Mesenchymal stem cell (in vitro differentiated cells and primary cell): ENCODE measurements around the gene MAP3K10.

Experiments
- DNase-seq: peaks from one replicate; pipeline ENCODE4 v3.0.0-alpha.2; 2013
- H2AFZ ChIP-seq: one replicate; pipeline ENCODE4 v1.6.1; 2013; ENCODE audit warnings: low read depth, mild to moderate bottlenecking, control low read depth, inconsistent platforms, low read length, moderate library complexity
- H2AK5ac ChIP-seq: 2 replicates; pipeline ENCODE4 v1.6.1; 2013; ENCODE audit warnings: low read length, moderate library complexity, mild to moderate bottlenecking, inconsistent platforms; ENCODE audit not compliant: severe bottlenecking
- H2BK120ac ChIP-seq: one replicate; pipeline ENCODE4 v1.6.1; 2013; ENCODE audit warnings: low read depth, mild to moderate bottlenecking, inconsistent platforms, low read length, moderate library complexity
- H2BK12ac ChIP-seq, 2 experiments: one replicate each; pipeline ENCODE4 v1.6.1; 2013; ENCODE audit warnings: inconsistent platforms in 2 of 2, low read length in 2 of 2, mild to moderate bottlenecking in 2 of 2, moderate library complexity in 2 of 2, control low read depth in 1 of 2
- H2BK15ac ChIP-seq: one replicate; pipeline ENCODE4 v1.6.1; 2013; ENCODE audit warnings: mild to moderate bottlenecking, low read depth, inconsistent platforms; ENCODE audit not compliant: poor library complexity, severe bottlenecking
- H2BK5ac ChIP-seq: 2 replicates; pipeline ENCODE4 v1.6.1; 2013; ENCODE audit warnings: low read depth, mild to moderate bottlenecking, low read length, control low read depth, inconsistent platforms; ENCODE audit not compliant: poor library complexity, severe bottlenecking
- H3K14ac ChIP-seq, 2 experiments: one replicate each; pipeline ENCODE4 v1.6.1; 2013; ENCODE audit warnings: inconsistent platforms in 2 of 2, low read length in 2 of 2, control low read depth in 1 of 2, mild to moderate bottlenecking in 1 of 2, moderate library complexity in 1 of 2
- H3K18ac ChIP-seq, 2 experiments: one replicate each; pipeline ENCODE4 v1.6.1; 2013; ENCODE audit warnings: inconsistent platforms in 2 of 2, low read length in 2 of 2, control low read depth in 1 of 2, low read depth in 1 of 2, mild to moderate bottlenecking in 1 of 2
- H3K23ac ChIP-seq, 2 experiments: one replicate each; pipeline ENCODE4 v1.6.1; 2013; ENCODE audit warnings: inconsistent platforms in 2 of 2, low read length in 2 of 2, mild to moderate bottlenecking in 2 of 2, moderate library complexity in 2 of 2, control low read depth in 1 of 2
- H3K27ac ChIP-seq: 2 replicates; pipeline ENCODE4 v1.5.1; 2013; ENCODE audit warnings: mild to moderate bottlenecking, moderate library complexity, low read length, control low read depth, inconsistent platforms; ENCODE audit not compliant: poor library complexity, severe bottlenecking
- H3K27me3 ChIP-seq, 2 experiments: 2 replicates each; pipeline versions ENCODE4 v1.6.1 to v1.7.0; 2013; ENCODE audit warnings: low read length in 2 of 2, mild to moderate bottlenecking in 2 of 2, moderate library complexity in 2 of 2, control low read depth in 1 of 2, inconsistent platforms in 1 of 2; ENCODE audit not compliant: control insufficient read depth in 1 of 2, insufficient read depth in 1 of 2
- H3K36me3 ChIP-seq, 2 experiments: 2 replicates each; pipeline versions ENCODE4 v1.6.1 to v1.7.0; 2013; ENCODE audit warnings: low read length in 2 of 2, control low read depth in 1 of 2, inconsistent platforms in 1 of 2, low read depth in 1 of 2, mild to moderate bottlenecking in 1 of 2; ENCODE audit not compliant: insufficient read depth in 2 of 2, control insufficient read depth in 1 of 2
- H3K4ac ChIP-seq, 2 experiments: one replicate each; pipeline ENCODE4 v1.6.1; 2013; ENCODE audit warnings: inconsistent platforms in 2 of 2, low read length in 2 of 2, mild to moderate bottlenecking in 2 of 2, moderate library complexity in 2 of 2, control low read depth in 1 of 2, low read depth in 1 of 2
- H3K4me1 ChIP-seq: 2 replicates; pipeline ENCODE4 v1.6.1; 2013; ENCODE audit warnings: low read depth, low read length, control low read depth; ENCODE audit not compliant: control insufficient read depth, insufficient read depth
- H3K4me2 ChIP-seq: 2 replicates; pipeline ENCODE4 v1.6.1; 2013; ENCODE audit warnings: low read length, mild to moderate bottlenecking, inconsistent platforms; ENCODE audit not compliant: poor library complexity, severe bottlenecking
- H3K4me3 ChIP-seq, 2 experiments: 2 replicates each; pipeline versions ENCODE4 v1.5.1 to v1.7.0; 2013; ENCODE audit warnings: low read length in 2 of 2, mild to moderate bottlenecking in 2 of 2, control low read depth in 1 of 2, low read depth in 1 of 2; ENCODE audit not compliant: insufficient read depth in 1 of 2
- H3K79me1 ChIP-seq: replicated peaks from 2 replicates; pipeline ENCODE4 v1.6.1; 2013; ENCODE audit warnings: mild to moderate bottlenecking, control low read depth, low read length, inconsistent platforms; ENCODE audit not compliant: poor library complexity, severe bottlenecking
- H3K9ac ChIP-seq: 2 replicates; pipeline ENCODE4 v1.7.0; 2013; ENCODE audit warnings: mild to moderate bottlenecking, low read length, moderate library complexity
- H3K9me3 ChIP-seq: 2 replicates; pipeline ENCODE4 v1.7.0; 2013; ENCODE audit warnings: mild to moderate bottlenecking, low read length; ENCODE audit not compliant: control insufficient read depth
- H4K8ac ChIP-seq: one replicate; pipeline ENCODE4 v1.6.1; 2013; ENCODE audit warnings: inconsistent platforms, mild to moderate bottlenecking, low read length, moderate library complexity
- H4K91ac ChIP-seq: one replicate; pipeline ENCODE4 v1.6.1; 2013; ENCODE audit warnings: mild to moderate bottlenecking, low read length, inconsistent platforms
- WGBS: methylation state at CpG from one replicate; pipeline ENCODE4 v1.1.7; 2013; ENCODE audit warnings: mixed read lengths; 5-methylcytosine and 5-hydroxymethylcytosine counted together

MAP3K10 gene

GRCh38 chr19:40229926-40230417, 38.7 kb downstream of the MAP3K10 start:
- Histone ChIP-seq H2BK15ac (peak overlapping the region; percentile 26), H2BK12ac (no peak overlapping the region), H4K8ac (no peak overlapping the region), H2AK5ac (no peak overlapping the region), H2AFZ (no peak overlapping the region), H3K27me3 (no peaks in the 10 kb centered on the region), H3K79me1 (peaks cover 6% of the 10 kb centered on the region), H3K14ac (no peak overlapping the region), H4K91ac (no peak overlapping the region), H3K36me3 (peaks cover 14 to 26% of the 10 kb centered on the region in 2 experiments), H3K27ac (no peak overlapping the region), H3K4me1 (peaks cover 27% of the 10 kb centered on the region), H3K23ac (no peak overlapping the region), H2BK5ac (no peak overlapping the region), H3K18ac (no peak overlapping the region), H3K4me2 (no peak overlapping the region), H3K4me3 (no peak overlapping the region), H3K4ac (no peak overlapping the region), H2BK120ac (no peak overlapping the region), H3K9me3 (no peaks in the 10 kb centered on the region), H3K9ac (peak overlapping the region; percentile 37)
- no peak for DNase-seq
- 93% methylated on average over 4 of the region's 4 CpGs for WGBS

- Histone ChIP-seq H3K79me1 (peaks cover 6% of the 10 kb centered on the region), H3K27me3 (no peaks in the 10 kb centered on the region), H3K36me3 (peaks cover 25 to 37% of the 10 kb centered on the region in 2 experiments), H3K4me1 (peaks cover 23% of the 10 kb centered on the region), H3K18ac (peak overlapping the region; percentile 80 to 86), H4K91ac (peak overlapping the region; percentile 93), H2BK5ac (no peak overlapping the region), H3K4ac (peak overlapping the region in 1 of 2 experiments; percentile 78), H2BK15ac (peak overlapping the region; percentile 61), H3K9me3 (no peaks in the 10 kb centered on the region), H4K8ac (peak overlapping the region; percentile 92), H2BK12ac (peak overlapping the region; percentile 70 to 91), H2AK5ac (peak overlapping the region; percentile 87), H3K14ac (no peak overlapping the region), H2AFZ (peak overlapping the region; percentile 29), H3K4me3 (no peak overlapping the region), H3K4me2 (no peak overlapping the region), H2BK120ac (peak overlapping the region; percentile 36), H3K27ac (no peak overlapping the region), H3K9ac (no peak overlapping the region), H3K23ac (no peak overlapping the region)
- 93% methylated on average over 3 of the region's 6 CpGs for WGBS
- DNase-seq = no peak
These were observed 39.8 kb downstream of the MAP3K10 start for GRCh38 chr19:40231057-40231456.

- Histone ChIP-seq H3K27ac (peak overlapping the region; percentile 56), H3K14ac (peak overlapping the region in 1 of 2 experiments; percentile 82), H3K4me1 (peaks cover 19% of the 10 kb centered on the region), H2AFZ (no peak overlapping the region), H3K4me2 (peak overlapping the region; percentile 47), H3K23ac (peak overlapping the region in 1 of 2 experiments; percentile 6), H3K9me3 (no peaks in the 10 kb centered on the region), H3K36me3 (peaks cover 32 to 44% of the 10 kb centered on the region in 2 experiments), H2BK12ac (peak overlapping the region in 1 of 2 experiments; percentile 82), H3K4ac (peak overlapping the region; percentile 73 to 75), H2BK120ac (peak overlapping the region; percentile 86), H3K4me3 (no peak overlapping the region), H3K18ac (peak overlapping the region; percentile 59 to 82), H3K9ac (no peak overlapping the region), H2AK5ac (peak overlapping the region; percentile 14), H2BK5ac (no peak overlapping the region), H4K8ac (peak overlapping the region; percentile 93), H3K27me3 (no peaks in the 10 kb centered on the region), H3K79me1 (peaks cover 6% of the 10 kb centered on the region), H2BK15ac (peak overlapping the region; percentile 30), H4K91ac (peak overlapping the region; percentile 92)
- 13% methylated on average over 12 of the region's 16 CpGs for WGBS
- DNase-seq = peak; percentile 26
These were observed 40.6 kb downstream of the MAP3K10 start for GRCh38 chr19:40231544-40232424.

- Histone ChIP-seq H3K4me3 (no peak overlapping the region), H4K8ac (peak overlapping the region; percentile 66), H3K23ac (no peak overlapping the region), H2AFZ (no peak overlapping the region), H3K18ac (peak overlapping the region in 1 of 2 experiments; percentile 75), H3K9ac (no peak overlapping the region), H4K91ac (peak overlapping the region; percentile 88), H3K14ac (peak overlapping the region in 1 of 2 experiments; percentile 11), H2BK5ac (no peak overlapping the region), H3K4me1 (peaks cover 19% of the 10 kb centered on the region), H2BK120ac (no peak overlapping the region), H3K4ac (peak overlapping the region; percentile 32 to 46), H3K9me3 (no peaks in the 10 kb centered on the region), H2AK5ac (peak overlapping the region; percentile 19), H3K27me3 (no peaks in the 10 kb centered on the region), H3K4me2 (no peak overlapping the region), H2BK12ac (peak overlapping the region; percentile 45 to 49), H3K79me1 (peaks cover 6% of the 10 kb centered on the region), H3K27ac (peak overlapping the region; percentile 56), H2BK15ac (no peak overlapping the region), H3K36me3 (peaks cover 37 to 50% of the 10 kb centered on the region in 2 experiments)
- WGBS = 85% methylated on average over 9 of the region's 12 CpGs
- DNase-seq = no peak
These were observed 41.3 kb downstream of the MAP3K10 start for GRCh38 chr19:40232479-40232878.
